ENCODE data around the gene SPANXN2.

GRCh38 chrX:143674926-143675325 lies 45.6 kb downstream of the SPANXN2 start:
- no peak for TF ChIP-seq CTCF (optimal IDR thresholded peaks at IDR 0.05 in 1 of 3, IDR thresholded peaks at IDR 0.05 in 1 of 3, conservative IDR thresholded peaks at IDR 0.05 in 1 of 3; ENCODE audit: extremely low read depth in 1 of 3, insufficient read depth in 2 of 3, low read length in 3 of 3)
- TF ChIP-seq EZH2 (IDR thresholded peaks at IDR 0.05; ENCODE audit: low read length), result no peak

Data from keratinocyte (primary cell).